NB4 (cell line): ENCODE results near the gene GPRIN2.
"Not testable (repeated sequence)": the region's sequence is repeated elsewhere in the genome, so short reads cannot be mapped to it uniquely, and the experiment has no call there.

Experiments
- MYC ChIP-seq: IDR thresholded peaks from 2 replicates; pipeline ENCODE4 v1.6.1; 2011; ENCODE audit warnings: low read depth, low read length
- POLR2A ChIP-seq: IDR thresholded peaks from 2 replicates; pipeline ENCODE4 v1.6.1; 2011; ENCODE audit warnings: mild to moderate bottlenecking; ENCODE audit not compliant: insufficient read length; ENCODE audit errors: extremely low read depth

DNA sequence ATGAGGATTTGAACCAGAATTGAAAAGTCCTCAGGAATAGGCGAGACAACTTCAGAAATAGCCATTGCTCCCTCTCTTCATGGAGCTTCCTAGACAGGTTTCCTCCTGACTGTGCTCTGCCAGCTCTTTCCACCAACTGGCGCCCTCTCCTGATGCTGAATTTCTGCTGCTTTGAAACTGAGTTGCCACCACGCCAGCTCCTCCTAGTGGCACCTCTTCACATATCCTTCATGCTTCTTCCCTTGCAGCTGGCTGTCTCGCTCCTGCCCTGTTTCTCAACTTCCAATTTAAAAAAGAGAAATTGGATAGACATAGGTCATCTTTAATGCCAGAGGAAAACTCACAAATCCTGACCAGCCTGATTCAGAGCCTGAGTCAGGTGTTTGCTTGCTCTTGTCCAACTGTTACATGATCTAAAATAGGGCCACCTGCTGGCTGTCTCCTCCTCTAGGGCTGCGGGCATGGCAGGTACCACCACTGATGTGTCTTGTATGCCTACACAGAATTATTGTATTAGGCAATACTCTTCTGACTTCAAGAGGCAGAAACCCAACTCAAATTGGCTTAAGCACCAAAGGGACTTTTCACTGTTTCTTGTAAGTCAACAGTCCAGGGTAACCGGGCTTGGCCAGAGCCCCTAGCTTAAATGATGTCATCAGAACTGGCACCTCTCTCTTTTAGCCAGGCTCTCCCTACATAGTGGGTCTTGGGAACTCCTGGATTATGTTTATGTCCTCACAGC is 9.3 kb upstream of the GPRIN2 start:
- TF ChIP-seq MYC, POLR2A: not testable (repeated sequence)
